CD14-positive monocyte (primary cell): ENCODE results near the gene NXPH2. TPM values are rescaled to one million over a fixed set of nuclear protein-coding genes. Genes with fewer than 3 reads are reported as not detected.

ENCODE experiments used
- DNase-seq, 3 donors: peaks; one replicate each; pipeline ENCODE4 v3.0.0-alpha.2; 2011 to 2022
- H2AFZ ChIP-seq: 2 replicates; pipeline ENCODE4 v1.6.0; 2012; ENCODE audit warnings: mild to moderate bottlenecking, low read depth, low read length, inconsistent platforms; ENCODE audit not compliant: insufficient read depth, poor library complexity, severe bottlenecking
- H3K27ac ChIP-seq, 2 donors: 1 replicate in 1 of 2; 2 replicates in 1 of 2; pipeline ENCODE4 v1.5.1; 2012 to 2013; ENCODE audit warnings: low read length in 2 of 2, control low read depth in 1 of 2, inconsistent platforms in 1 of 2, low read depth in 1 of 2, mild to moderate bottlenecking in 1 of 2
- H3K27me3 ChIP-seq, 2 donors: one replicate each; pipeline versions ENCODE4 v1.6.0 to v1.6.1; 2011 to 2013; ENCODE audit warnings: low read length in 2 of 2; ENCODE audit not compliant: control insufficient read depth in 2 of 2, insufficient read depth in 2 of 2
- H3K36me3 ChIP-seq, 2 donors: replicated peaks in 1 of 2; 1 replicate in 1 of 2; 2 replicates in 1 of 2; pipeline versions ENCODE4 v1.5.1 to v1.6.1; 2012 to 2013; ENCODE audit warnings: low read length in 2 of 2, control low read depth in 1 of 2, inconsistent platforms in 1 of 2, mild to moderate bottlenecking in 1 of 2; ENCODE audit not compliant: insufficient read depth in 2 of 2, control insufficient read depth in 1 of 2
- H3K4me1 ChIP-seq, 2 donors: 1 replicate in 1 of 2; 2 replicates in 1 of 2; pipeline versions ENCODE4 v1.5.1 to v1.6.1; 2012 to 2013; ENCODE audit warnings: low read length in 2 of 2, control low read depth in 1 of 2, inconsistent platforms in 1 of 2, mild to moderate bottlenecking in 1 of 2, moderate library complexity in 1 of 2; ENCODE audit not compliant: insufficient read depth in 2 of 2, control insufficient read depth in 1 of 2
- H3K4me2 ChIP-seq: replicated peaks from 2 replicates; pipeline ENCODE3; 2012; ENCODE audit warnings: low read length, moderate library complexity, mild to moderate bottlenecking; ENCODE audit not compliant: poor library complexity, severe bottlenecking; ENCODE audit errors: extremely low read depth
- H3K4me3 ChIP-seq, 3 experiments: fragments of 200-600 bp in 1 of 3; sonication (generic) in 1 of 3; replicated peaks in 1 of 3; 1 replicate in 2 of 3; 2 replicates in 1 of 3; pipeline ENCODE4 v1.5.1; 2011 to 2013; ENCODE audit warnings: low read length in 3 of 3, mild to moderate bottlenecking in 3 of 3, control low read depth in 2 of 3, low read depth in 2 of 3, inconsistent platforms in 1 of 3, moderate library complexity in 1 of 3
- H3K79me2 ChIP-seq: 2 replicates; pipeline ENCODE4 v1.6.0; 2012; ENCODE audit warnings: mild to moderate bottlenecking, control low read depth, inconsistent platforms, low read length, moderate library complexity; ENCODE audit not compliant: insufficient read depth
- H3K9ac ChIP-seq: 2 replicates; pipeline ENCODE4 v1.6.0; 2017; ENCODE audit warnings: low read length, mild to moderate bottlenecking; ENCODE audit not compliant: insufficient read depth, poor library complexity, severe bottlenecking
- H3K9me3 ChIP-seq, 2 donors: replicated peaks in 1 of 2; 1 replicate in 1 of 2; 2 replicates in 1 of 2; pipeline versions ENCODE4 v1.5.1 to v1.6.1; 2012 to 2013; ENCODE audit warnings: low read length in 2 of 2, control low read depth in 1 of 2; ENCODE audit not compliant: control insufficient read depth in 1 of 2, insufficient read depth in 1 of 2
- H4K20me1 ChIP-seq: 2 replicates; pipeline ENCODE4 v1.6.0; 2012; ENCODE audit warnings: mild to moderate bottlenecking, low read length, control low read depth, moderate library complexity; ENCODE audit not compliant: insufficient read depth
- H3K27ac Mint-ChIP-seq, 7 donors: one replicate each; pipeline ENCODE4 v1.8.0; 2020; ENCODE audit warnings: mild to moderate bottlenecking in 7 of 7, mixed read lengths in 7 of 7, moderate library complexity in 6 of 7, inconsistent platforms in 2 of 7
- H3K27me3 Mint-ChIP-seq, 3 donors: one replicate each; pipeline ENCODE4 v1.8.0; 2021 to 2022; ENCODE audit warnings: low read depth in 3 of 3, mild to moderate bottlenecking in 3 of 3, mixed read lengths in 3 of 3, moderate library complexity in 3 of 3, inconsistent platforms in 1 of 3
- H3K36me3 Mint-ChIP-seq, 2 donors: one replicate each; pipeline ENCODE4 v1.8.0; 2020; ENCODE audit warnings: mixed read lengths in 2 of 2, inconsistent platforms in 1 of 2, mild to moderate bottlenecking in 1 of 2
- H3K4me1 Mint-ChIP-seq: one replicate; pipeline ENCODE4 v1.8.0; 2020; ENCODE audit warnings: mild to moderate bottlenecking, mixed read lengths
- H3K4me3 Mint-ChIP-seq, 2 donors: one replicate each; pipeline ENCODE4 v1.8.0; 2020; ENCODE audit warnings: mild to moderate bottlenecking in 2 of 2, mixed read lengths in 2 of 2, moderate library complexity in 1 of 2
- H3K9me3 Mint-ChIP-seq, 7 donors: one replicate each; pipeline ENCODE4 v1.8.0; 2020 to 2022; ENCODE audit warnings: mixed read lengths in 7 of 7, mild to moderate bottlenecking in 6 of 7, moderate library complexity in 6 of 7, inconsistent platforms in 2 of 7
- CTCF ChIP-seq: fragments of 200-600 bp; IDR thresholded peaks from one replicate; pipeline ENCODE4 v1.8.0; 2022; ENCODE audit warnings: antibody characterized with exemption, mild to moderate bottlenecking
- WGBS: methylation state at CpG from one replicate; pipeline ENCODE4 v1.1.5; 2013; ENCODE audit warnings: missing lambda C conversion rate; ENCODE audit not compliant: insufficient coverage; 5-methylcytosine and 5-hydroxymethylcytosine counted together
- intact Hi-C, 2 donors: fragments of 100-400 bp; cut with micrococcal nuclease; formaldehyde crosslinking; loops; one replicate each; pipeline versions ENCODE4 v1.15.0 to v1.15.1; 2023
- polyA plus RNA-seq, 3 donors: library from polyadenylated mRNA; depleted of rRNA in 1 of 3; unstranded in 2 of 3; stranded (reverse) in 1 of 3; fragments of 300-500 nt in 2 of 3; fragments of >200 nt in 1 of 3; fragmentation: Illumina TruSeq in 2 of 3; gene quantifications; 1 replicate in 2 of 3; 2 replicates in 1 of 3; pipeline ENCODE4 v1.2.3, GENCODE V29; 2012 to 2021

The NXPH2 gene
- polyA plus RNA-seq, 3 donors = not detected

- Histone ChIP-seq H4K20me1 (no peaks in the 10 kb centered on the region), H3K9me3 (peaks cover 0 to 6% of the 10 kb centered on the region in 2 donors), H2AFZ (no peak overlapping the region), H3K9ac (no peak overlapping the region), H3K27ac (no peak overlapping the region), H3K79me2 (no peaks in the 10 kb centered on the region), H3K4me2 (no peak overlapping the region), H3K36me3 (no peaks in the 10 kb centered on the region), H3K4me1 (no peaks in the 10 kb centered on the region), H3K4me3 (no peak overlapping the region), H3K27me3 (no peaks in the 10 kb centered on the region)
- TF ChIP-seq CTCF = no peak
- peaks cover 0 to 9% (median 5%) of the 10 kb centered on the region in 3 donors for H3K27me3 Mint-ChIP-seq
- no peak overlapping the region for H3K4me3 Mint-ChIP-seq
- peaks cover 1 to 16% (median 10%) of the 10 kb centered on the region in 7 donors for H3K9me3 Mint-ChIP-seq
- intact Hi-C loops = no loop called here
- no peak overlapping the region for H3K27ac Mint-ChIP-seq
- no peak for DNase-seq
- no peaks in the 10 kb centered on the region for H3K36me3 Mint-ChIP-seq
- WGBS = 97% methylated on average over 2 of the region's 2 CpGs
- no peaks in the 10 kb centered on the region for H3K4me1 Mint-ChIP-seq
These were observed 14.5 kb upstream of the NXPH2 start for GRCh38 chr2:138794724-138795123.

- Mint-ChIP-seq H3K9me3 (no peaks in the 10 kb centered on the region), H3K27me3 (peaks cover 9 to 21% (median 14%) of the 10 kb centered on the region in 3 donors), H3K4me3 (no peak overlapping the region), H3K27ac (no peak overlapping the region), H3K36me3 (no peaks in the 10 kb centered on the region), H3K4me1 (no peaks in the 10 kb centered on the region)
- no CpG with 5 or more reads among the region's 2 CpGs for WGBS
- peak; percentile 58 for TF ChIP-seq CTCF
- no peak overlapping the region for H3K27ac ChIP-seq
- no peak overlapping the region for H3K9ac ChIP-seq
- no peak for DNase-seq
- H3K27me3 ChIP-seq = peaks cover 12 to 13% of the 10 kb centered on the region in 2 donors
- no peaks in the 10 kb centered on the region for H3K36me3 ChIP-seq
- H3K4me1 ChIP-seq = no peaks in the 10 kb centered on the region
- H3K4me2 ChIP-seq = no peak overlapping the region
- no peak overlapping the region for H2AFZ ChIP-seq
- intact Hi-C loops = no loop called here
- H3K4me3 ChIP-seq = no peak overlapping the region
- no peaks in the 10 kb centered on the region for H3K79me2 ChIP-seq
- H4K20me1 ChIP-seq = no peaks in the 10 kb centered on the region
- no peaks in the 10 kb centered on the region for H3K9me3 ChIP-seq
These were observed 7.0 kb upstream of the NXPH2 start for GRCh38 chr2:138787053-138787666.
